ENCODE measurements around the gene RUNX2.

RUNX2 gene

DNA sequence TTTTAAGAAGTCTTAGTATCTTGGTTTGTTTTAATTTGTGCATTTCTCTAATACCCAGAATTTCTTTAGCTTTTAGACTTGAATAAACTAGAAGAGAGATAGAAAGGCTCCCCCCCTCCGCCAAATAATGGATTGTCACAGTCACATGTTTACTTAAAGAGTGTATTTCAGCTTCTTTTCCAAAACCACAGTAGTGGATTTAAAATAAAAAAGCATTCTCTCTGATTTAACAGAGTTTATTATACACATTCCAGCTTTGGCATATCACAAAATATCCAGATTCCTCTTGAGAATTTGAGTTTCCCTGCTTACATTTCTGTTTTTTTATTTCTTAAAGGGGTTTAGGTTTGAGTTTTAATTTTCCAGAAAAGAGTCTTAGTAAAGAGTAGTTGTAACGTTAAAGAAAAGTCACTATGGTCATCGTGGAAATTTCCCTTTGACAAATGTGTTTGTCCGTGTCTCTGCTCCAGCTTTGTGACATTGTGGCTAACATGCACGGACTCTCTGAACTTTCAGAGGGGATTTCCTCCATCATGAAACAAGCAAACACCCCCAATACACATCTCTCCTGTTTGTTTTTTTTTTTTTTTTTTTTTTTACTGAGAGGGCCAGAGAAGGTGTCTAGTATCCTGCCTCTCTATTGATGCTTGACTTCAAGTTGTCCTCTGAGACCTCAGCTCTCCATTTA lies 163.1 kb downstream of the RUNX2 start:
- DNase-seq = no peak

DNA sequence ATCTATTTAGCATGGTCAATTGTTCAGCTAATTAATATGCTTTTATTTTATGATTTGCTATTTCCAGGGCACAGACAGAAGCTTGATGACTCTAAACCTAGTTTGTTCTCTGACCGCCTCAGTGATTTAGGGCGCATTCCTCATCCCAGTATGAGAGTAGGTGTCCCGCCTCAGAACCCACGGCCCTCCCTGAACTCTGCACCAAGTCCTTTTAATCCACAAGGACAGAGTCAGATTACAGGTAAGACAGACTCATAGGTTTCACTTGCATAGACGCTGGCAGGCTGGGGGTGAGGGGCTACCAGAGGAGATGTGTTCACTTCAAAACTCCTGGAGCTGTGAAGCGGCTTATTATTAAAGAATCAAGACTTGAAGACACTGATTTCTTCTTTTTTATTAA lies 163.7 kb downstream of the RUNX2 start:
- no peak for DNase-seq

DNA sequence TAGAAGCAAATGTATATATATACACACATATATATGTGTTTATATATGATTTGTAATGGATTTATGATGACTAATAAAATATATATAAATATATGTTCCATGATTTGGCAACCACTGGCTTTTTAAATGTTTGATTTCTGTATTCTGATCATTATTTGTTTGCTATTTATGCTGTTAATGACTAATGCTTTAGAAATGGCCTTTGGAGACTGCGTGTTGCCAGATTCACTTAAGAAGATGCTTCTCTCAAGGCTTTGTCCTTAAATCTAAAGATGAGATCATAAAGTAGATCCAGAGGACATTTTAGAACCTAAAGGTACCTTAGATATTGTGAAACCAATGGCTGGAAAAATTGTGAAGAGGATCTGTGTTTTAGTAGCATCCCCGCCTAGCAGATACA lies 165.6 kb downstream of the RUNX2 start:
- DNase-seq = no peak

DNA sequence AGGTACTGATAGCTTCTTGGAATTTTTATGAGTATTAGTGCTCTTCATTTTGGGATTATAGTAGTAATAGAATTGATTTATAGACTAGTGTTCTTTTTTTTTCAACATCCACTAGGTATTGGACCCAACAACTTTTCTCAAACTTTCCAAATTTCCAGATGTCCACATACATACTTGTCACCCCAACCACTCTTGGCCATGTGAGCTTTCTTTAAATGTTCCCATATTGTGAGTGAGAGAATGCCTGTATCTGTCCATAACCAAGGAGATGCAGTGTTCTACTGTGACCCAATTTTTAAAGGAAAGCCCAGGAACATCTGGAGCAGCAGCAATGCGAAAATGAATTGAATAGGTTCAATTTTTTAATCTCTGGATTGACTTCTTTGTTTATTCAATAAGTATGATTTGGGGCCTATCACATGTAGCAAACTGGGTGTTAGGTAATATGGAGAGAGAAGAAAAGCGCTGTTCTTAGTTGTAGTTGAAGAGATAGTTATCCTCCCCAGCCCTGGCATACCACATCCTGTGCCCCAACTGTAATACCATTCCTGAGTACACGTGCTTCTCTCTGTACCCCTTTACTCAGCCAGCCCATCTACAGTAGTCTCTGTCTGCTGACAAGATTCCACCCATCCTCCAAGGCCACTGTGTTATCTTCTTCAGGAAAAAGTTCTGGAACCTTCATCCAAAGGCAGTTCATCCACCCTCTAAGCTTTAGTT lies 166.4 kb downstream of the RUNX2 start:
- peak; percentile 36 for DNase-seq

DNA sequence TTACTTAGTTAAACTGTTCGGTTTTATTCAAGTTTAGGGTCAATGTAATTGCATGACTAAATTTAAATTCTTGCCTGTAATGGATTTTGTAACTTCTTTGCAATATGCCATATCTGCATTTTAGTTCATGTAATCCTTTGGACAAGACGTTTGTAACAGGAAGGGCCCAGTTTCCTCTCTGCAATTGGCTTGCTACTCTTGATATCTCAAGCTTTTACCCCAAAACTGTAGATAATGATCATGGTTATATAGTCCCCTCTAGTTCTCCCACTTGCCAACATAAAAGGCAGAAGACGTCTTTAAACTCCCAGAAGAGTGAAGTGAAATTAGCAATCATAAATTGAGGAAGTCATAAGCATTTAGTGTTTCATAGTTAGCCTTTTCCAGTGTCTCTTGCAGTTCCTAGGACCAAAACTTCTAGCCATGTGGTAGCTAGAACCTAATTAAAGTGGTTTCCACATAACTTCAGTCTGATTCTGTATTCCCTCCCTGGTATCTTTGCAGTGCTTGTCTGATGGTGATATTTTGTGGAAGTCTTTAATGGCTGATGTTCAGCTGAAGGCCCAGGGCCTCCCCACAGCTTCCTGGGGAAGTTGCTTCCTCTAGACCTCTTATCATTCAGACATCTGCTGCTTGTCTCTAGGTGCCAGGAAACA lies 167.4 kb downstream of the RUNX2 start:
- DNase-seq = peak; percentile 60

DNA sequence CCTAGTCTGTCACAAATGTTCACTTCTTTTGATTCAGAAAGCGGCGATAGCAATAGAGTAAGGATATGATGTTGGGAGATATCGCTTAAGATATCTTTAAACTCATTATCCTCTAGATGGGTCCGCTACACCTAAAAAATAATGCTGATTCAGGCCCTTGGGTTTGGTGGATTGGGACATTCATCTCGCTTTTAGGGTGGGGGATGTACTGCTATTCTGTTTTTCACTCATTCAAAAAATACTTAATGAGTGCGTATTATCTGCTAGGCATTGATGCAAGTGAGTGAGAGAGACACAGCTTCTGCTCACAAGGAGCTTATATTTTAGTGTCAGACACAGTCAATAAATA lies 167.9 kb downstream of the RUNX2 start:
- no peak for DNase-seq

DNA sequence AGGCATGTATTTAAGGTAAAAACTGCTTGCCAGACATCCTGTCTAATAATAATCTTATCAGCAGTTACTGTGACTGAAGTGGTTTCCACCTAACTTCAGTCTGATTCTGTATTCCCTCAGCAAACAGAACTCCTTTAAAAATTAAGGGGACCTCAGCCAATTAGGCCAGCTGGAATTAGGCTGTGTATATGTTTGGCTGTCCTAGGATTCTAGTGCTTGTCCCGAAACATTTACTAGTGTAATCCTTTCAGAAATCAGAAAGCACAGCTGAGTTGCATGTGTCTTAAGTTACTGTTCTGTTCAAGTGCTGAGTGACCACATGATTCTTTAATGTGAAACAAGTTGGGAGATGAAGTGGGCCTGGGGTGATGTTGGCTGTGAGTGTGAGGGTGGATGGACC lies 170.5 kb downstream of the RUNX2 start:
- DNase-seq = no peak

DNA sequence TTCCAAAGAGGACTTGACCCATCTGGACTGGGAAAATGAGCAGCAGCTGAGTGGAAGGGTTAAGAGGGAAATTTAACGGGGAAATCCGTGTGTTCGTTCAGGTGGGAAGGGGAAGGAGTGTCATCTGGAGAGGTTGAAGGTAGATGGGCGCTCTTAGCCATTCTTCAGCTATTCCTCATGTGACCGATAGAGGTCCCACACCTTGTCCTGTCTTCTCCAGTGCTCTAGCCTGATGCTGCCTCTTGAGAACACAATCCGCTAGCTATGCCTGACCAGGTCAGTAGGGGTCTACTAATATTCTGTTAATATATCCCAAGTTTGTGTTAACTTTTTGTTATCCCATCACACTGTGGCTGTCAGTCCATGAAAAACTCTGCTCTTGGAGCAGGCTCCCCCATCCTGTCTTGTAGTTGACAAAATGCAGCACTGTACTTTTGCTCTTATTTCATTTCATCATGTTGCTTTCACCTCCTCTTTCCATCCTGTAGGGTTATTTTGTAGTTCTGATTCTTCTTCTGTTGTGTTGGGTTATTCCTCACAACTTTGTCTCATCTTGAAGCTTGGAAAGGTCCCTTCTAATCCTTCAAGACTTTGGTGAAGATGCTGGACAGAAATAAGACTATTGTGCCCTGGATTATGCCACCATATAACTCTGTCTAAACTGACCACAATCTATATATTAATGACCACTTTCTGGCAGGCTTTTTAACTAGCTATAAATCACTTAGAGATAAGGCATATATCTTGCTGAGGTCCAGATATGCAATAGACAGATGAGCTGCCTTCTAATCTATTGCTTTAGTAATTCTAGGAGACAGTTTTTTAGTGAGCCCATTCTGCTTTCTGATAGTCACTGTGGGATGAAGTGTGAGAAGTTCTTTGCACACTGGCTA lies 173.0 kb downstream of the RUNX2 start:
- DNase-seq = no peak

DNA sequence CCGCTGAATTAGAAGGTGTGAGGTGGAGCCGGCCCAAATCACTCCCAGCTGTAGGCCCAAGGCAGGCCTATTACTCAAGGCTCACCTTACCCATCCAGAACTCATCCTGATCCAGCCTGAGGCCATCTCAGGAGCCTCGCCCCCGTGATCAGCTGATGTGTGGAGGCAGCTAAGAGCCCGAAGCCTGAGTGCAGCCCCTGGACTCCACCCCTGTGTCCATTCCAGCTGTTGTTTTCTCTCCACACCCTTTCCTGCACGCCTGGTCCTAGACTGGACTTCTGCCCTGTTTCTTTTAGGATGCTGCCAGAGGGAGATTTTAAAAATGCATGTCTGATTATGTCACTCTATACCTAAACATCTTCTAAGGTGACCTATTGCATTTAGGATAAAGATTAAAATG lies 174.3 kb downstream of the RUNX2 start:
- no peak for DNase-seq

DNA sequence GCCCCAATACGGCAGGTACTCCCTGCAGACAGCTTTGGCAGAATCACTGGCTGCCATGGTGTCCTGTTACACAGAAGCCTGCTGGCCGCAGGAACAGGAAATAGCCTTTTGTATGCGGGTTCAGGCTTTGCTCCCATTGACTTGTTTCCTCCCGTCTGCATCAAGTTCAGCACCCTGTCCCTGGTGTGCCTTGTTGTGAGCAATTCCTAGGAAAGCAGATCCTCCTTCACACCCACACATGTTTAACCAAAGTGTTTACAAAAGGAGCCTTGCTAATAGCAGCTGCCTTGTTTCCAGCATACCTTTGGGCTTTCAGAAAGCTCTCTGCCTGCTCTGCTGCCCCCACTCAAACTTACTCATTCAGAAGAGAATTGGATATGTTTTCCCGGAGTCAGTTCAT lies 176.8 kb downstream of the RUNX2 start:
- no peak for DNase-seq

DNA sequence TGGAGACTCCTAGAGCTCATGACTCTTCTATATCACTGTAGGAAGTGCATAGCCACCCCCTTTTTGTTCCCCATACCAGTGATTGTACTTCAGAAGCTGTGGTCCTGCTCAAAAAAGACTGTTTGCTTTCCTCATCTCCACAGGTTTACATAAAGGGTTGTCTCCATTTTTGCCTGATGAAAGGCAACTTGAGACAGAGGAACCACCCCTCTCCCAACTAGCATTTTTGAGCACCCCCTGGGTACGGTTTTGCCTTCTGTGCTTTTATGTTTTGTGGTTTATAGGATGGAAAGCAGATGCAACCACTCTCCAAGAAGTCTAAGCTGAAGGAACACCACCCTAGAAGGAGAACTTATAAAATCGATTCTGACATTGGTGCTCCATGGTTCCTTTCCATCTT lies 177.3 kb downstream of the RUNX2 start:
- DNase-seq = no peak

DNA sequence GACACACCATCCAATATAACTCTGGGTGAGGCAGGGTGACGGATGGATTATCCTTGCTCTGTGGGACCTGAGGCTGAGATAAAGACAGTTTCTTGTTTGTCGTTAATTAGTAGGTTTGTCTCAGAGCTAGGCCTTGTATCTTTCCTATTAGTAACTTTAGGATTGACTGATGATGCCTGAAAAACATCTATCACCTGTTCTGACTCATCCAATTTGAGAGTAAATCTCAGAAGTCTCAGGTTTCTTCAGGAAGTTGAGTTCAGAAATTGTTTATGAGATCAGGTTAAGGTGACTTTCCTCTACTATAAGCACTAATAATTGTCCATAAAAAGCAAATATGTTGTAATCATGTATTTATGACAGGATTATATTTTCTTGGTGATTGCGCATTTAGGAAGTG lies 179.1 kb downstream of the RUNX2 start:
- no peak for DNase-seq

DNA sequence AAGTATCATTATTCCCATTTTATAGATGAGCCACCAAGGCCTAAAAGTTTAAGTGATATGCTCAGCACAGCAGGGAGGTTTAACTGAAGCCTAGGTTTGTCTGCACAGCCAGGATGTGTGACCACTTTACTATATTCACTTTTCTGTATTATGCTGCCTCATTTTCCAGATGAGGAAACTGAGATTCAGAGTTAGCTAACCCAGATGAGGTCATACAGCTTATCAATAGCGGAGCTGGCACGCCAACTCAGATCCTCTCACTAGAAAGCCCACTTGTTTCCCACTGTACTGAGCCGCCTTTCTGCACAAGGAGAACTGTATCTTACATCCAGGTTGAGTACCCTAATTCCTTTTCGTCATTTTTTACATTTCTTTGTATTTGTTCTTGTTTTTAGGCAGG lies 181.3 kb downstream of the RUNX2 start:
- DNase-seq = no peak

DNA sequence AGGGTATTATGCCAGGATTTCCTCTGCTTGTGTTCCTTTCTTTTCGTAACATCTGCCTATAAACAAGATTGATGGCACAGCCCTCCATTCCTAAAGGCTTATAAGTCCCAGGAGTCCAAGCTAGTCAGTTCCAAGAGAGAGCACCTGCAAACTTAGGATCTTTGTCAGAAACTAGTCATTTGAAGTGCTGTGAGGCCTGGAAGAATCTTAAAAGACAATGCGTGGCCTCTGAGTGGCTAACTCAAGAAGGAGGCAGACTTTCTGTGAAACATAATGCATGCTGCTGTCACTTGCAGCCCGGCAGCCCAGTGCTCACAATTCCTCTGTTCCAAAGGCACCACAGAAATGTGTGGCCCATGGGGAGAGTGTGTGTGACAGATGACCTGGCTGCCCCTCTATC lies 184.6 kb downstream of the RUNX2 start:
- no peak for DNase-seq

DNA sequence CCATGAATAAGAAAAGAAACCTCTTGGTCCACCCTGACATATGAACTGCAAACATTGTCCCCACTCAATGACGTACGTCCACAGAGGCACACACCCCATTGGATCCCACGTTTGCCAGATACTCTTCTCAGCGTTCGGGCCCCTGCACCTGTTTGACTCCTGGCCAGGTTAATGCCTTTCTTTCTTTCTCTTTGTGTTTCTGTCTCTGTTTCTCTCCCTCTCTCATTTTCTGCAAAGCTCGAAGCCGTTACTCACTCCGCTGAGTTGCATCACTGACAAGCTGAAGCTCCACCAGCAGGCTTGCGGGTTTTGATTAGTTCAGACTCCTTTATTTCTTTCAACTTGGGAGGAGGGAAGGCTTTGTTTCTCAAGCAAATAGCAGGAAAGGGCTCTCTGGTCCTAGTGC lies 185.1 kb downstream of the RUNX2 start:
- DNase-seq = no peak

DNA sequence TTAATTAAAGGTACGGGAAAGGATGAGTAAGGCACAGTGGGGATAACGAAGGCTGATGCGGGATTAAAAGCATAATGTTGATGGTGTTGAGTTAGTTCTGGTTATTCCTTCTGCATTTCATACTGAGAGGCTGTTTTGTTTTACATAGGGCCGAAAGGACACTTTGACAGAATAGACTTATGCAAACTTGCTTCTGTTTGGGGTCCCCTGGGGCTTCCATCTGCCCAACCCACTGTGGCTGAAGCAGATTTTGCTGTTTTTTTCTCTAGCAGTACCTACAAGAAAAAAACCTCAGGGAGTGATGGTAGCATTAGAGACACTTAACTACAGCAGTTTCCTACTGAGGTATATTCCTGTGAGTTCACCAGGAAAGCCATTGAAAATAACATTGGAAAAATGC lies 185.7 kb downstream of the RUNX2 start:
- no peak for DNase-seq

DNA sequence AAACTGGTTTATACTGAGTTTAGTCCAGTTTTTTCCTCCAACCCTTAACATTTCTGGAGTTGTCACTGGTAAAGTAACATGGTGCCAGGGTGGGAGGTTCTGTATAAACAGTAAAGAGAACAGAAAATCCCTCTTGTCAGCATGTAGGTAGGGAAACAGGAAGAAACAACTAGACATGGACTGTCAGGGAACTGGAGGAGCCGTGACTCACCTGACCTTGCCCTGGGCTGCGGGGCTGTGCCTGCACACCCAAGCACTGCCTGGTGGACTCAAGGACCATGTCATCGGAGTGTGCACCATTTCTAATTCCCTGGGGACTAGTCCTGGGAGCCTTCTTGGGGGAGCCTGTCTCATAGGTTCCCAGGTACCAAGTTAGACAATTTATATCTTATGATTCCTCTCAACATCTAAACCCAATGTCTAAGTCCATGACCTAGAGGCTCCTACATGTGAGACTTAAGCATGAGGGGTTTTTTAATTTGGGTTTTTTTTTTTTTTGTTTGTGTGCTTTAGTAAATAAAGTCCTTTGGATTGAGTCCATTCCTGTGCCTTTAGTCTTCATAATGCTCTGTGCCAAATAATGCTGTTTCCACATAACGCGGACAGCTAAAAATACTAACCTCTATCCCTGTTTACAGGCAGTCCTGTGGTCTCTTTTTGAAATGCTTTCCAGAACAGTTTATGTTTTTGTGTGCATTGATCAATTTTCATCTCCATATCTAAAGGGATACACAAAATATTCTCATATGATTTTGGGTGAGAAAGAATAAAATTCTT lies 186.5 kb downstream of the RUNX2 start:
- DNase-seq = no peak

DNA sequence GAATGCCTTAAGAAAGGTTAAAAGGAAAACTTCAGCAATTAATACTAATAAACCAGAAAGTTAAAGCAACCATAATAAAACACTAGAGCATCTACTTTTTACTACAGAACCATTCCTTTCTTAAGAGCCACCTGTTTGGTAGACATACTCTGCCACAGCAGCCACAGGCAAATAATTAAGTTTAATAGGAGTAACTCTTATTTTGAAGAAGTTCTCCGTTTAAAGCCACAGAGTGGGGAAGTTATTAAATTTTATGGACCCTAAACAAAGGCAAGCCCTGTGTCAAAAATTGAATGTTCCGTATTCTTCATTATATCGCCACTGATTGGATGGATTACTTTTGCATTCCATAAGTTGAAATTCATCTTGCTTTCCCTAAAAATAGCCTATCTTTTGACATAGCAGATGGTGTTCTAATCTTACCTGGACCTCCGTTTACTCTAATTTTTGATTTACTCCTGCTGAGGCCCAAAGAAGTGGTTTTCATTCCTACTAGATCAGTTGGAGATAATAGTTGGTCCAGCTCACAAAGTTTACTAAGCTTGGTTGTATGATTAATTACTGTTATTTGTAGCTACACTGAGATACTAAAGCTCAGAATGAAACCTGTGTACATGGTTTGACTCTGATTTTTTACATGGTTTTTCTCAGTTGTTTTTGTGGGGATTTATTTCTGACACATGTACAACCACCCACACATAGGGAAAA lies 190.0 kb downstream of the RUNX2 start:
- no peak for DNase-seq

DNA sequence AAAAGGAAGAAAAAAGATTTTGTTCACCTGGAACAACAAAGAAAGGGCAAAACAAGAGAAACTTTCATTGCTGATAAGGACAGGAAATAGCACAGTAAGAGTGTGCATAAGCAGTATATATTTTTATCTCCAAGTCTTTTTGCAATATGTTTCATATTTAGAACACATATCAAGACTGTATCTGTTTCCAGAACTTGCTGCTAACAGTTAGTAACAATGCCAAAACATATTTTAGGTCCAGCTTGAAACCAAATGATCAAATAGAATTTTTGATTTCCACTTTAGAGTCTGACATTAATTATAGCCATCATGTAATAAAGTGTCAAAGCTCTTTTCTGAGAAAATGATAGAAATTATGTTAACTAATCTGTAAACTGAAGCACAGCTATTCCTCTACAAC lies 193.1 kb downstream of the RUNX2 start:
- DNase-seq = no peak

DNA sequence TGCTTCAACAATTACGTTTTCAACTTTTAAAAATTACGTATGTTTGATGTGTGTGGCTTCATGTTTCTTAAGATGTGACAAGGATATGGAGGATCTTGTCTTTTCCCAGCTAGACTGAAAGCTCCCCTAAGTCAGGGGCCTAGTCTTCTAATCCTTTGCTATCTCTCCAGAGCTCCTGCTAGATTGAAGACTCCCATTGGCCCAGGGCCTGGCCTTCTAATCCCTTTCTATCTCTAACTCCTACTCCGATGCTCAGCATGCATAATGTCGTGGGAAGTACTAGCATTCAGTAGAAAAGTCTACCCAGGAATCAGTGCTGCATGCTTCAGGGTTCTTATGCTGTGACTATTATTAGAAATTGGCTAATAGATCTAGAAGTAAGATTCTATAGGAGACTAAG lies 194.4 kb downstream of the RUNX2 start:
- DNase-seq = no peak

DNA sequence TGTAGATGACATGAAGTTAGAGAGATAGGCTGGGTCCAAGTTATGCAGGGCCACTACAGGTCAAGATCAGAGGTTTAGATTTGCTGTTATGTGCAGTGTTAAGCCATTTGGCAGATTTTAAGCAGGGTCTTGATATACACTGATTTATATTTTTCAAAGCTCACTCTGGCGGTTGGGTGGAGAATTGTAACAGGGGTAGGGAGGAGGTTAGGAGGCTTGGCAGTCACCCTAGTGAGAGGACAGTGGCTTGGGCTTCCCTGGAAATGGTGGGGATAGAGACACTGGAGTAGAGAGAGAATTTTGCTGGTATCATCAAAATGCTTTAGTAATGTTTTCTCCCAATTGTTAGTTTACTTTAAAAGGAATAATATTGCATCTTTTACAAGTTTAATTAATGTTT lies 199.1 kb downstream of the RUNX2 start:
- DNase-seq = no peak

Data from CD4-positive, alpha-beta T cell treated with Interleukin-17A for 4 hours (primary cell).